HepG2 (cell line): ENCODE results near the gene DHH. TPM values are rescaled to one million over a fixed set of nuclear protein-coding genes. Genes with fewer than 3 reads are reported as not detected.

ENCODE experiments used
- ATAC-seq: fragments of 200-7000 bp; cut with Tn5 transposase; 3 replicates; pipeline ENCODE4 v1.9.1; 2020; ENCODE audit warnings: mild to moderate bottlenecking, moderate library complexity
- BruUV-seq: library from RNA; stranded (reverse); fragments of 400-500 nt; replicated peaks from 2 replicates; lab custom pipeline; 2021; lab: Mats Ljungman, UMichigan
- CTCF ChIA-PET: fragments of 300-600 bp; formaldehyde crosslinking; extraction: SDS; loops from one replicate; lab custom pipeline; 2021; ENCODE audit warnings: low total read pairs, inconsistent platforms, low intra/inter-chr PET ratio; lab: Yijun Ruan, JAX
- POLR2A ChIA-PET: fragments of 350-600 bp; sonication (Branson Sonifier 250); formaldehyde crosslinking; loops from one replicate; lab custom pipeline; 2020; ENCODE audit warnings: antibody characterized with exemption, inconsistent platforms; lab: Yijun Ruan, JAX
- DNase-seq: peaks from one replicate; pipeline ENCODE4 v3.0.0-alpha.2; 2015; ENCODE audit warnings: low spot score
- FAIRE-seq: peaks from 3 replicates; lab custom pipeline; 2011; peaks lifted over from hg19 to GRCh38; lab: Jason Lieb, UNC
- H2AFZ ChIP-seq: one replicate; pipeline ENCODE4 v1.6.1; 2011; ENCODE audit warnings: low read length, inconsistent platforms
- H3K27ac ChIP-seq: fragments of 300-600 bp; 3 replicates; pipeline ENCODE4 v1.8.0; 2011; ENCODE audit warnings: mixed run types, mild to moderate bottlenecking, mixed read lengths, low read length, inconsistent platforms; ENCODE audit not compliant: insufficient read depth; ENCODE audit errors: extremely low read length
- H3K27me3 ChIP-seq, 2 experiments: fragments of 200-600 bp in 1 of 2; 2 replicates in 1 of 2; 3 replicates in 1 of 2; pipeline versions ENCODE4 v1.6.0 to v1.8.0; 2011; ENCODE audit warnings: low read length in 2 of 2, mild to moderate bottlenecking in 2 of 2, moderate library complexity in 2 of 2, inconsistent platforms in 1 of 2; ENCODE audit not compliant: insufficient read depth in 2 of 2, control insufficient read depth in 1 of 2
- H3K36me3 ChIP-seq, 2 experiments: fragments of 200-600 bp in 1 of 2; replicated peaks in 1 of 2; 2 replicates in 1 of 2; 3 replicates in 1 of 2; pipeline versions ENCODE4 v1.5.1 to v1.8.0; 2011; ENCODE audit warnings: low read length in 2 of 2, inconsistent platforms in 1 of 2; ENCODE audit not compliant: insufficient read depth in 2 of 2, control insufficient read depth in 1 of 2
- H3K4me1 ChIP-seq: 2 replicates; pipeline ENCODE4 v1.5.1; 2012; ENCODE audit warnings: low read length, inconsistent platforms; ENCODE audit not compliant: insufficient read depth
- H3K4me2 ChIP-seq: 2 replicates; pipeline ENCODE4 v1.6.0; 2011; ENCODE audit warnings: low read depth, low read length, inconsistent platforms
- H3K4me3 ChIP-seq, 3 experiments: fragments of 200-600 bp in 1 of 3; sonication (generic), shearing (Covaris generic) in 1 of 3; replicated peaks in 1 of 3; 2 replicates each; pipeline ENCODE4 v1.5.1; 2011 to 2016; ENCODE audit warnings: low read length in 3 of 3, inconsistent platforms in 2 of 3, low read depth in 2 of 3, mild to moderate bottlenecking in 2 of 3, control low read depth in 1 of 3, mixed read lengths in 1 of 3; ENCODE audit not compliant: insufficient read depth in 1 of 3
- H3K79me2 ChIP-seq: one replicate; pipeline ENCODE4 v1.6.1; 2011; ENCODE audit warnings: low read length, inconsistent platforms; ENCODE audit not compliant: insufficient read depth
- H3K9ac ChIP-seq: 2 replicates; pipeline ENCODE4 v1.6.0; 2011; ENCODE audit warnings: mild to moderate bottlenecking, low read depth, low read length, inconsistent platforms; ENCODE audit not compliant: insufficient read depth
- H3K9me3 ChIP-seq: 2 replicates; pipeline ENCODE4 v1.5.1; 2012; ENCODE audit warnings: mild to moderate bottlenecking, low read length
- H4K20me1 ChIP-seq: 2 replicates; pipeline ENCODE4 v1.6.0; 2011; ENCODE audit warnings: inconsistent platforms, mild to moderate bottlenecking, low read length, moderate library complexity; ENCODE audit not compliant: insufficient read depth
- CREB1 ChIP-seq, 2 experiments: fragments of 450-650 bp in 1 of 2; IDR thresholded peaks; 2 replicates each; pipeline ENCODE4 v1.6.1; 2016 to 2017; ENCODE audit warnings: control low read depth in 1 of 2, mild to moderate bottlenecking in 1 of 2, missing compliant biosample characterization in 1 of 2, missing genetic modification characterization in 1 of 2
- MTA3 ChIP-seq: sonication (generic); formaldehyde crosslinking; IDR thresholded peaks from 2 replicates; pipeline ENCODE4 v1.4.0; 2020; ENCODE audit warnings: missing genetic modification reagents
- NR2F6 ChIP-seq, 2 experiments: IDR thresholded peaks; 2 replicates each; pipeline ENCODE4 v1.6.1; 2016; ENCODE audit warnings: antibody characterized with exemption in 1 of 2, mild to moderate bottlenecking in 1 of 2
- NRL ChIP-seq: sonication (generic); formaldehyde crosslinking; IDR thresholded peaks from 2 replicates; pipeline ENCODE4 v1.5.0; 2020; ENCODE audit warnings: missing genetic modification reagents, mild to moderate bottlenecking, moderate library complexity, borderline replicate concordance
- PATZ1 ChIP-seq: sonication (generic); formaldehyde crosslinking; IDR thresholded peaks from 2 replicates; pipeline ENCODE4 v1.4.0; 2020; ENCODE audit warnings: missing genetic modification reagents
- REST ChIP-seq, 2 experiments: IDR thresholded peaks; 2 replicates each; pipeline ENCODE4 v1.6.1; 2011 to 2012; ENCODE audit warnings: low read length in 2 of 2, borderline replicate concordance in 1 of 2, low read depth in 1 of 2, mild to moderate bottlenecking in 1 of 2, moderate library complexity in 1 of 2
- RFXANK ChIP-seq: IDR thresholded peaks from 2 replicates; pipeline ENCODE4 v1.6.1; 2016
- ZNF101 ChIP-seq: sonication (generic); formaldehyde crosslinking; IDR thresholded peaks from 2 replicates; pipeline ENCODE4 v1.4.0; 2020; ENCODE audit warnings: mild to moderate bottlenecking, low read depth, missing genetic modification reagents, borderline replicate concordance
- ZNF546 ChIP-seq: sonication (generic); formaldehyde crosslinking; conservative IDR thresholded peaks from 2 replicates; pipeline ENCODE4 v1.8.1; 2023; ENCODE audit warnings: mild to moderate bottlenecking, missing genetic modification reagents
- WGBS: methylation state at CpG from one replicate; pipeline ENCODE4 v1.1.6; 2017; ENCODE audit warnings: low lambda C conversion rate; 5-methylcytosine and 5-hydroxymethylcytosine counted together
- in situ Hi-C: cut with HindIII; loops from 2 replicates; pipeline ENCODE4 v1.10.0; 2017; ENCODE audit warnings: low pct_unique_long_range_greater_than_20kb; ENCODE audit not compliant: extremely low pct_ligation_motif_present
- intact Hi-C: fragments of 100-400 bp; cut with micrococcal nuclease; formaldehyde crosslinking; loops from one replicate; pipeline ENCODE4 v1.10.0; 2022; ENCODE audit not compliant: unreplicated experiment
- polyA plus RNA-seq, 8 experiments: library from polyadenylated mRNA; depleted of rRNA in 3 of 8; stranded (reverse) in 7 of 8; unstranded in 1 of 8; fragments of >200 nt; fragmentation: Illumina TruSeq in 4 of 8; extraction: Trizol in 4 of 8; gene quantifications; 2 replicates each; pipeline versions ENCODE4 v1.2.1 to v1.2.3, GENCODE V29; 2011 to 2016; ENCODE audit warnings: low read depth in 4 of 8, missing spikeins in 1 of 8, mixed read lengths in 1 of 8; ENCODE audit not compliant: insufficient read depth in 1 of 8
- total RNA-seq, 5 experiments: library from RNA; depleted of rRNA; stranded (reverse); fragments of >200 nt; fragmentation: Illumina TruSeq; extraction: Trizol; gene quantifications; 2 replicates each; pipeline ENCODE4 v1.2.3, GENCODE V29; 2016; ENCODE audit warnings: low read depth in 1 of 5
- TF ChIP-seq, protein P1 (sequence below), 2 experiments: sonication (generic) in 1 of 2; formaldehyde crosslinking in 1 of 2; IDR thresholded peaks; 2 replicates each; pipeline versions ENCODE4 v1.4.0 to v1.6.1; 2018 to 2020; ENCODE audit warnings: missing genetic modification reagents in 2 of 2, borderline replicate concordance in 1 of 2, low read depth in 1 of 2, mild to moderate bottlenecking in 1 of 2, missing biosample characterization in 1 of 2

DHH gene
- total and polyA plus RNA-seq, 2 of the 13 experiments (the other 11 are each of a cell fraction or from before 2014, with no cell fraction given) = not detected

DNA sequence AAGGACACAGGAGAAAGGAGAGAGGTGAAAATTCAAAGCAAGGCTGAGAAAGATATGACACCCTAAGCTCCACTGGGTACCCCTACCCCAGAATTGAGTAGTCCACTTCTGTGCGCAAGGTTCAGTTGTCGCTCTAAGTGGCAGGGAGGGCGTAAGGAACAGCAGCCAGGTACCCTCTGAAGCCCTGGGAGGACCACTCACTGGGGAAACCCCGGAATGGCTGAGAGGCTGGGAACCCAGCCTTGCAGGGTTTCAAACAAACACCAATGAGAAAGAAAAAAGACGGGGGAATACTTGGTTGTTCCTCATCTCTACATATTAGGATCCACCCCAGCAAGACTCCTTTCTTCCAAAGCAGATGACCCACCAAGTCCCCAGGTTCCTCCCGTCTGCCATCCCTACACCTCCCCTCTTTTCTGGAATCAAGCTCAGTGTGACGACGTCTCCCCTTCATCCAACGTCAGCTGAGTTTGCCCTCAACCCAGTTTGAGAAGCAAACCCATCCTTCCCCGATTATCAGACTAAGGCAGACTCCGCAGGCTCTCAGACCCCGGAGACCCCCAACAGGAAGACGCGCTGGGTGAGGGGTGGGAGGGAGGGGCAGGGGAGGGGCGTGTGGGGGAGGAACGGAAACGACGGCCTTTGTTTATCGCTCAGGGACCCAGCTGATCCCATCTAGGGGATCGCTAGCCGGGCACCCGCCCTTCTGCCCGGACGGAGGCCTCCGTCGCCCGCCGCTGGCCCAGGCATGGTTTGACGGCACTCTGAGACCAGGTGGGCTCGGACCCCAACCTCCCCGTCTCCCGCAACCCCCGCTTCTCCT is 15.3 kb upstream of the DHH start (continued):
- TF ChIP-seq, protein P1, sequence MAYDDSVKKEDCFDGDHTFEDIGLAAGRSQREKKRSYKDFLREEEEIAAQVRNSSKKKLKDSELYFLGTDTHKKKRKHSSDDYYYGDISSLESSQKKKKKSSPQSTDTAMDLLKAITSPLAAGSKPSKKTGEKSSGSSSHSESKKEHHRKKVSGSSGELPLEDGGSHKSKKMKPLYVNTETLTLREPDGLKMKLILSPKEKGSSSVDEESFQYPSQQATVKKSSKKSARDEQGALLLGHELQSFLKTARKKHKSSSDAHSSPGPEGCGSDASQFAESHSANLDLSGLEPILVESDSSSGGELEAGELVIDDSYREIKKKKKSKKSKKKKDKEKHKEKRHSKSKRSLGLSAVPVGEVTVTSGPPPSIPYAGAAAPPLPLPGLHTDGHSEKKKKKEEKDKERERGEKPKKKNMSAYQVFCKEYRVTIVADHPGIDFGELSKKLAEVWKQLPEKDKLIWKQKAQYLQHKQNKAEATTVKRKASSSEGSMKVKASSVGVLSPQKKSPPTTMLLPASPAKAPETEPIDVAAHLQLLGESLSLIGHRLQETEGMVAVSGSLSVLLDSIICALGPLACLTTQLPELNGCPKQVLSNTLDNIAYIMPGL (CRISPR knock-in tag; IDR thresholded peaks at IDR 0.05; ENCODE audit: borderline replicate concordance in 1 of 2, low read depth in 1 of 2) = no peak
- TF ChIP-seq RFXANK (CRISPR knock-in tag) (no peak), CREB1 (IDR thresholded peaks at IDR 0.05) (no peak), CREB1 (CRISPR knock-in tag; IDR thresholded peaks at IDR 0.05) (no peak)
- TF ChIP-seq, all 625 proteins: peak for 6

GRCh38 chr12:49108958-49109404 is 14.4 kb upstream of the DHH start:
- Histone ChIP-seq H3K4me2 (peak overlapping the region; percentile 91), H3K9ac (peak overlapping the region; percentile 30; the same call in 1 of the 2 replicates), H3K9me3 (no peaks in the 10 kb centered on the region), H4K20me1 (0 out of 2 replicates have a peak, but pooled peaks cover 9% of the 10 kb centered on the region), H3K4me3 (peak overlapping the region; percentile 72 to 95 (median 87)), H3K79me2 (peaks cover 15% of the 10 kb centered on the region), H3K27ac (no peak overlapping the region), H3K4me1 (peaks cover 21% of the 10 kb centered on the region), H2AFZ (no peak overlapping the region), H3K27me3 (no peaks in the 10 kb centered on the region; a peak in 1 of 5 replicates), H3K36me3 (peaks cover 4 to 17% of the 10 kb centered on the region in 2 experiments; a peak in 3 of 5 replicates)
- ATAC-seq (no peak), FAIRE-seq (peak; percentile 43), DNase-seq (peak; percentile 23)
- intact Hi-C loops = no loop called here
- CTCF ChIA-PET = no interaction called here
- BruUV-seq = no TSS peak
- 18% methylated on average over 4 of the region's 4 CpGs for WGBS
- in situ Hi-C loops = no loop called here
- POLR2A ChIA-PET = interaction anchor here (0.7 to 3.8 kb wide), 6 partner anchors 12 to 243 kb away, joined by 3 to 57 read pairs (median 4); partner anchors contain the start of genes DHH, RHEBL1, RND1 and TUBA1B
- TF ChIP-seq REST (IDR thresholded peaks at IDR 0.05; ENCODE audit: borderline replicate concordance in 1 of 2, low read depth in 1 of 2, low read length in 2 of 2) (no peak), NR2F6 (IDR thresholded peaks at IDR 0.05) (peak; percentile 64), NR2F6 (CRISPR knock-in tag; IDR thresholded peaks at IDR 0.05) (peak; percentile 73), ZNF101 (CRISPR knock-in tag) (no peak), ZNF546 (CRISPR knock-in tag) (0 out of 2 replicates have a peak, but pooled peaks have one; percentile 24), MTA3 (CRISPR knock-in tag) (no peak), PATZ1 (CRISPR knock-in tag) (no peak), NRL (CRISPR knock-in tag) (no peak)
